HG03060 (cell line): ENCODE results near the gene NAMPT.
"Not testable (repeated sequence)": the region's sequence is repeated elsewhere in the genome, so short reads cannot be mapped to it uniquely, and the experiment has no call there.

ENCODE experiments used
- ATAC-seq: cut with Tn5 transposase; IDR thresholded peaks from one replicate; pipeline ENCODE4 v1.9.1; 2021; ENCODE audit warnings: low read depth, moderate number of reproducible peaks; ENCODE audit not compliant: unreplicated experiment

NAMPT gene

DNA sequence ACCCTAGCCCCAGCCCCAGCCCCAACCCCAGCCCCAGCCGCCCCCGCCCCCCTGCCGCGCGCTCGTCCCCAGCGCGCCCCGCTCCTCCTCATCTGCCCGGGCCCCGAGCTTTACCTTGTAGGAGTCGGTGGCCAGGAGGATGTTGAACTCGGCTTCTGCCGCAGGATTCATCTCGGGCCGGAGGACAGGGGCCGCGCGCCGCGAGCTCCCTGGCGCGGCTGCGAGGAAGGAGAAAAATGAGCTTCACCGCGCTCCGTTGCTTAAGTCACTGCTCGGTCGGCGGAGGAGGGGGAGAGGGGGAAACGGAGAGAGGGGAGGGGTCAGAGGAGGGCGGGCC, at the start of gene NAMPT:
NAMPT (minus strand) TSS at position 270 of the 337 bp plus-strand sequence; CDS start at position 171, 99 bp downstream.
- no peak for ATAC-seq

- no peak for ATAC-seq
These were observed 47.4 kb upstream of the NAMPT start for GRCh38 chr7:106332201-106332600.

DNA sequence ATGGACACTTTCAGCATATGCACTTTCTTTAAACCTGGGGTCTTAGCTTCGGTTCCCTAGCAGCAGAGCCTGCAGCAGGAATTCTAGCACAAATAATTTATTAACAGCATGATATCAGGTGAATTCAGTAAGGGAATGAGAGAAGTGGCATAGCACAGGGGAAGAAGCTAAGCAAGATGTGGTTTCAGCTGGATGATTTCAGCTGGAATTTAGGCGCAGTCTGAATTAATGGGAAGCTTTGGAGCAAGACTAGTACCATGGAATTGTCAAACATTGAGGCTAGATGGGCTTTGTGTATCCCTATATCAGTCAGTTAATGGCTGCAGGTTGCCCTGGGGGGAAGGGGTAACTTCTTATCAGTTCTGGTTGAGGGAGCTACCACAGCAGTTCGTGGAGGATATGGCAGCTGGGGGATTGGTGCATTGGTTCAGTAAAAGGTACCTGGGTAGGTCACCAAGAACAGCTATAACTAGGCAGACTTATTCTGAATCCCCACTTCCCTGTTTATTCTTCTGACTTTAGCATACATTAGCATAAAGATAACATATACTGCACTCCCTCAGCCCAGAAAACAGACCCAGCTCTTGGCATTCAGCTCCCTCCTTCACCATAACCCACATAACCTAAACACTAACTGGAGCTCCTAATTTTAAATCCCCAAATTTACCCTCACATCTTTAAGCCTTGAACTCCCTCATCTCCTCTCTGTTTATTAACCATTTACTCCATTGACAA, 46.8 kb upstream of the NAMPT start:
- no peak for ATAC-seq

DNA sequence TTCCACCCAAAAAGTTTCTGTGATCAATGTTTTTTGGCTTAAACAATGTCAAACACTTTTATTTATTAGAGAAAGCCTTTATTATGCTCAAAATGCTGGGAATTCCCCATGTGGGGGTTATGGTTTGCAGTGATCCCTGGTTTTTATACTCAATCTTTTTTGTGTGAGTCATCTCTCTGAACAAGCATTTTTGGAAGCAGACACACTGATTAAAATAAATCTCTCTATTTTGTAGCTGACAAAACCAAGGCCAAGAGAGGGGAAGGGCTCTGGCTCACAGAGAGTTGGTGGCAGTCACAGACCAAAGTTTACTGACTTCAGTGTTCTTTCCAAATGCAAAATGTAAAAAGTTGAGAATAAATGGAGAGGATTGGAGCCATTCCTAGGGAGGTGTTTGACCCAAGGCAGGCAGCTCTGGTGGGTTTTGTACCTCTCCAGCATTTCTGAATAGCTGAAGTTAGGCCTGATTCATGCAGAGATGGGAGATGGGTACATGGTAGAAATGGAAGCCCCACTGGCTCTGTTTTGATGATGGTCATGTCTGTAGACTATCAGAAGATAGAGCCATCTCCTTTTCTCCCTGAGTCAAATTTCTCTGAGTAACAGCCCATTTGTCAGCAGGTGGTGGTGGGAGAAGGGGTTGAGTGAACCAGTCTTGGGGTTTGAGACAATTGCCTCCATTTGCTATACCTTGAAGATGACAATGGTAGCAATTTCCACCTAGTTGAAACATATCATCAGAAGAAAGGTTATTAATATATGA, 45.4 kb upstream of the NAMPT start:
- no peak for ATAC-seq

DNA sequence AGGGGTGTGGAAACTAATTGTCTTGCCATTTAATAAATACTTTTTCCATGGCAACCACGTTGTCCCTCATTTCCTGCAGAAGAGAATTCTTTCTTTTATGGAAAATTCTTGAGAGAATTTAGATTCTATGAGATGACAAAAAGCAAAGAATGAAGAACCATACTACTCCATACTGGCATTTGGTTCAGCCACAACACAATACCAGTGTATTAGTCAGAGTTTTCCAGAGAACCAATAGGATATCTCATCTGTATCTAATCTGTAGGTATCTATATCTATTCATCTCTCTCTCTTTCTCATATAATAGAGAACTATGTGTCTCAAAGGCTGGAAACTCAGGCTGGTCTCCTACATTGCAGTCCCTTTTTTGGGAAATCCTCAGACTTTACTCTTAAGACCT, 44.6 kb upstream of the NAMPT start:
- no peak for ATAC-seq

- ATAC-seq = no peak
These were observed 43.0 kb upstream of the NAMPT start for GRCh38 chr7:106327538-106328481.

GRCh38 chr7:106326594-106327537, 42.1 kb upstream of the NAMPT start:
- ATAC-seq = no peak

DNA sequence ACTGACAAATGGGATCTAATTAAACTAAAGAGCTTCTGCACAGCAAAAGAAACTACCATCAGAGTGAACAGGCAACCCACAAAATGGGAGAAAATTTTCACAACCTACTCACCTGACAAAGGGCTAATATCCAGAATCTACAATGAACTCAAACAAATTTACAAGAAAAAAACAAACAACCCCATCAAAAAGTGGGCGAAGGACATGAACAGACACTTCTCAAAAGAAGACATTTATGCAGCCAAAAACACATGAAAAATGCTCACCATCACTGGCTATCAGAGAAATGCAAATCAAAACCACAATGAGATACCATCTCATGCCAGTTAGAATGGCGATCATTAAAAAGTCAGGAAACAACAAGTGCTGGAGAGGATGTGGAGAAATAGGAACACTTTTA, 39.7 kb upstream of the NAMPT start:
- not testable (repeated sequence) for ATAC-seq

DNA sequence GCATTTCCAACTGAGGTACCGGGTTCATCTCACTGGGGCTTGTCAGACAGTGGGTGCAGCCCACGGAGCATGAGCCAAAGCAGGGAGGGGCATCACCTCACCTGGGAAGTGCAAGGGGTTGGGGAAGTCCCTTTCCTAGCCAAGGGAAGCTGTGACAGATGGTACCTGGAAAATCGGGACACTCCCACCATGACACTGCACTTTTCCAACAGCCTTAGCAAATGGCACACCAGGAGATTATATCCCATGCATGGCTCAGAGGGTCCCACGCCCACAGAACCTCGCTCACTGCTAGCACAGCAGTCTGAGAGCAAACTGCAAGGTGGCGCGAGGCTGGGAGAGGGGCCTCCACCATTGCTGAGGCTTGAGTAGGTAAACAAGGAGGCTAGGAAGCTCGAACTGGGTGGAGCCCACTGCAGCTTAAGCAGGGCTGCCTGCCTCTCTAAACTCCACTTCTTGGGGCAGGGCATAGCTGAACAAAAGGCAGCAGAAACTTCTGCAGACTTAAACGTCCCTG, 35.5 kb upstream of the NAMPT start:
- ATAC-seq = not testable (repeated sequence)

GRCh38 chr7:106318482-106318881, 33.7 kb upstream of the NAMPT start:
- no peak for ATAC-seq

GRCh38 chr7:106317971-106318370, 33.2 kb upstream of the NAMPT start:
- ATAC-seq = no peak

- ATAC-seq = no peak
These were observed 32.2 kb upstream of the NAMPT start for GRCh38 chr7:106316947-106317346.

DNA sequence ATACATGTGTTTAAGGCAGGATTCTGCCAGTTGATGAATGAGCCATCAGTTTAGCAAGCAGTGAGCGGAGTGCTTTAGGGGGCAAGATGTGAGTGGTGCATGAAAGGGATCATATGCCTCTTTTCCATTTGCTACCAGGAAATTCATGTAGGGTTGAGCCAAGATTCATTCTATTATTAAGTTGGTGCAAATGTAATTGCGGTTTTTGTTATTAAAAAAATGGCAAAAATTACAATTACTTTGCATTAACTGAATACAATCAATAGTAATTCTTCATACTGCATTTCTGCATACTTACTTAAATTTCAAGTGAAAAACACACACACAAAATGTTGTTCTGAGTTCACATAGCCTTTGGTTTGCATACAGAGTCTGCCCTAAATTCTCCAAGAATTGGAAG, 30.1 kb upstream of the NAMPT start:
- ATAC-seq = no peak

- no peak for ATAC-seq
These were observed 29.2 kb upstream of the NAMPT start for GRCh38 chr7:106313966-106314365.

DNA sequence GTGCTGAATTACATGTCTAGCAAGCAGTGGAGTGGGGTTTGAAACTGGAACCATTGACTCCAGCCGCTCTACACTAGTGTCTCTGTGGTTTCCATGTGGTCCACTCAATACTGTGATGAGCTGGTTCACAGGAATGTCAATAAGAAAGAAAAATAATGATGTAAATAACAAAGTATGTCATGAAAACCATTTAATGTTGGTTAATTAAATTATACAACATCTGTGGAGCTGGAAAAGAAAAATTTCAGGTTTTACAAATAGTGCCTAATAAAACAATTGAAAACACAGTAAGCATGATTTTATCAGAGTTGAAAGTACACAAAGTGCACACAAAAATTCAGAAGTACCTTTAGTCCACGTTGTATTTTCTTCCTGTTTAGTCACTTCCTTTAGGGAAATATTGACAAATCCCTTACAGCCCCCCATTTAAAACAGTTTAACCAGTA, 28.7 kb upstream of the NAMPT start:
- ATAC-seq = no peak

- ATAC-seq = no peak
These were observed 28.1 kb upstream of the NAMPT start for GRCh38 chr7:106312906-106313305.

- ATAC-seq = no peak
These were observed 27.5 kb upstream of the NAMPT start for GRCh38 chr7:106312099-106312871.

DNA sequence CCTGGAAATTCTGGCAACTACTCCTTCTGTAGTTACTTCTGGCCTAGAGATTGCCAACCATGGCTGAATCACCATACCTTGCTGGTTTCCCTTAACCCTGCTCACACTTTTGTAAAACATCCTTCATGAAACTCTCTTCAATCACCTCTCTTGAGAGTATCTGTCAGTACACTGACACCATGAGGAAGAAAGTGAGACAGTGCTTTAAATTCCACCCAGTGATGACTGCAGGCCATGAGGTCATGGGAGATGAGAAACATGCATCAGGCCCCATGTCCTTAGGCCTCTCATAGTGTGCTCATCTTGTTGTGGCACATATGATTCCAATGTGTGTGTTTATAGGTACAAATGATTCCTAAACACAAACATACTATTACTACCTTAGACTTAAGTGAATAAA, 24.6 kb upstream of the NAMPT start:
- ATAC-seq = no peak

- ATAC-seq = no peak
These were observed 21.5 kb upstream of the NAMPT start for GRCh38 chr7:106306256-106306655.
